H1 (cell line): Measurements from ENCODE around the gene PSME2. TPM values are rescaled to one million over a fixed set of nuclear protein-coding genes. Genes with fewer than 3 reads are reported as not detected.

Experiments
- ATF3 ChIP-seq: IDR thresholded peaks from 2 replicates; pipeline ENCODE4 v1.6.1; 2011; ENCODE audit warnings: low read depth, mild to moderate bottlenecking, low read length; ENCODE audit not compliant: insufficient read depth
- FOSL1 ChIP-seq: IDR thresholded peaks from 2 replicates; pipeline ENCODE4 v1.6.1; 2011; ENCODE audit warnings: mild to moderate bottlenecking, low read depth, low read length, moderate library complexity; ENCODE audit not compliant: insufficient read depth
- JUN ChIP-seq: IDR thresholded peaks from 2 replicates; pipeline ENCODE4 v1.6.1; 2011; ENCODE audit warnings: low read depth, mild to moderate bottlenecking, improper control_type of control experiment, low read length
- SIX5 ChIP-seq: IDR thresholded peaks from 2 replicates; pipeline ENCODE4 v1.6.1; 2011; ENCODE audit warnings: mild to moderate bottlenecking, low read depth, low read length
- polyA plus RNA-seq, 7 experiments: library from polyadenylated mRNA; depleted of rRNA in 3 of 7; stranded (reverse) in 5 of 7; unstranded in 2 of 7; fragments of >200 nt in 5 of 7; fragments of 200-250 nt in 2 of 7; gene quantifications; 1 replicate in 5 of 7; 2 replicates in 1 of 7; 4 replicates in 1 of 7; pipeline versions ENCODE4 v1.2.1 to v1.2.3, GENCODE V29; 2011 to 2013; ENCODE audit warnings: missing spikeins in 2 of 7, mixed read lengths in 2 of 7
- total RNA-seq: library from RNA; stranded (reverse); fragmentation: NEBNext Ultra II Directional; extraction: Animal tissue kit (Norgen Biotek cat#: 25700); gene quantifications from 2 replicates; pipeline ENCODE4 v1.2.1, GENCODE V29; 2021

The PSME2 gene
- total and polyA plus RNA-seq, 2 of the 8 experiments (the other 6 are each of a cell fraction or from before 2014, with no cell fraction given), result 71.8 to 111 TPM

DNA sequence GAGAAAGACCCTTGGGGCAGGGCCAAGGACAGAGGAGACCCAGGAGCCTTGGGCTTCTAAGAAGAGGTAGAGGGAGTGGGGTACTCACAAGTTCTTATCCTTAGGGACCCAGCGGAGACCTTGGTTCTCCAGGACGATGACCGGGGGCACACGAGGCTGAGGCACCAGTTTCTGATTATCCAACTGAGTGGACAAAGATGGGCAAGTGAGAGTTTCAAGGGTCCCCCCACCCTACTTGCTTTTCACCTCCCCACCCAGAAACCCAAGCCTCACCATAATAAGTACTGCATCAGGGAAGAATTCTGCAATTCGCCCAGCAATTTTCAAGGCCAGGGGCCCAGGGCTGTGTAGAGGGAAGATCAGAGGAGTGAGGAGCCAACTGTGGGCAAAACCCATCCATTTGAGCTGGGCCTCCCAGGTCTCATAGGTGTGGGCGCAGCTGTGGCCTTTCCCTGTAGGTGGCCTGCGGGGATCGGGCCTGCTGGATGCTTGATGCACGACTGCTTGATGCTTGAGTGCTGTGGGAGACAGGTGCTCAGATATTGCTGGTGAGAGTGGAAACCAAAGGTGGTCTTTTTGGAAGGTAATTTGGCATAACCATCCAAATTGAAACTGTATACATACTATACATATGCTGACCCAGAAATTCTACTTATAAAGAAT lies 7.0 kb downstream of the PSME2 start (continued):
- no peak for TF ChIP-seq JUN
- TF ChIP-seq FOSL1, result no peak
- TF ChIP-seq ATF3, result no peak
- no peak for TF ChIP-seq SIX5
- TF ChIP-seq, all 59 proteins: peak for 0
